Stimulated activated CD8-positive, alpha-beta memory T cell treated with anti-CD3 and anti-CD28 coated beads, Interleukin-12 subunit alpha, Interleukin-12 subunit beta, amount 100 ng/mL, for 1 hour (primary cell): ENCODE results near the gene SFSWAP.
"Not testable (repeated sequence)": the region's sequence is repeated elsewhere in the genome, so short reads cannot be mapped to it uniquely, and the experiment has no call there.

Experiments
- DNase-seq: peaks from one replicate; pipeline ENCODE4 v3.0.0-alpha.2; 2020; ENCODE audit warnings: low read depth

The SFSWAP gene

DNA sequence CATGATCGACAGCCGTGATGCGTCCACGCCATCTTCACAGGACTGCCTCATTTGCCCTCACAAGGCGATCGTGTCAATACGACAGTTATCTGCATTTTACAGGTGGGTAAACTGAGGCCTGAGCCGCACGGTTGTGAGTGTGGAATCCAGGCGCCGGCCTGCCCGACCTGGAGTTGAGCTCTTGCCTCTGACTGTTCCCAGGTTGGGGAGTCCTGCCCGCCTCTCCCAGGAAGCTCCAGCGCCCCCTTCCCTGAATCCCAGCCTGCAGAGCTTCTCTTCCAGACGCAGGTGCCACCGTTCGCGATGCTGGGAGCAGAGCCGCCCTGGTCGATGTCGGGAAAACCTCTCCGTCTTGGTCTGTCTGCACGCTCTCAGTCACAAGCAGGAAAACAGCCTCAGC lies 31.1 kb upstream of the SFSWAP start:
- DNase-seq: not testable (repeated sequence)

DNA sequence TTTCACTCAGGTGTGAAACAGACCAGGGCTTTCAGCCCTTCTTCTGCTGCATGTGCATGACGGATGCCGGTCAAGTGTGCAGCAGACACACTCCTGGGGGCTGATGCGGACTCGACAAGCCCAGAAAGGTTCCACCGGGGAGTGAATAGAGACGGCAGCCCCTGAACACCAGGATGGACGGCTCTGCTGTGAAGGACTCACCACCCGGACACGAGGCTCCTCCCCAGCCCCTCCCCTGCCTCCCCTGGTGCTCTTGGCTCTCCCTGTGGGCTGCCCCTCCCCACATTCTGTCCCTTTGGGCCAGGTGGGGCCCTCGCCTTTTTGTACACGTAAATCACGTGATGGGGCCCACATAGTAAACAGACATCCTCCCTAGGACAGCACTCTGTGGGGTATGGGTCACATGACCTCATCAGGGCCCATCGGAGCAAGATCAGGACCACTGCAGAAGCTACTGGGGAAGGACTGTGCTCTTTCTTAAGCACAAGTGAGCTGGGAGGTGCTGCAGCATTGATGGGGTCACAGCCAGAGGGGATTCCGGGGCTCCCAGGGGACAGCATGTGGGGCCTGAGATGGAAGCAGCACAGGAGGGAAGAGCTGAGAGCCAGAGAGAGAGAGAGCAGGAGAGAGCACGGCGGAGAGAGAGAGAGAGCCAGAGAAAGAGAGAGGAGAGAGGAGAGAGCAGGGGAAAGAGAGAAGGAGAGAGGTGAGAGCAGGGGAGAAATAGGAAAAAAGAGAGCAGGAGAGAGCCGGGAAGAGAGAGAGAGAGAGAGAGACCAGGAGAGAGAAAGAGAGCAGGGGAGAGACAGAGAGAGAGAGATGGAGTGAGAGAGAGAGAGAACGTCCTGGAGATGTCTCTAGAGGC lies 30.3 kb upstream of the SFSWAP start:
- not testable (repeated sequence) for DNase-seq

DNA sequence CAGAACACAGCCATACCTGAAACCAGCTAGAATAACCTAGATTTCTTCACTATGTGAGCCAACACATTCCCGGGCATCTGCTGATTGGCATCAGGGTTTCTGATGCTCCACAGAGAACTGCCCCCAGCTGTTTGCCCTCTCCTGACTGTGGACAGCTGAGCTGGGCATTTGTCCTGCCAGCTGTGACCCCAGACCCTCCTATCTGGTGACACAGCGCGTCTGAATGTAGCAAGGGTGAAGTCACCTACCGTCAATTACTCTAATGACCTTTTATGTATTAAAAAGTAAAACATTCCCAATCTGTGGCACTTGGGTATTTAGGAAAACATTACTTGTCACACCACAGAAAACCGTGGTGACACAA lies 29.7 kb upstream of the SFSWAP start:
- DNase-seq: no peak

DNA sequence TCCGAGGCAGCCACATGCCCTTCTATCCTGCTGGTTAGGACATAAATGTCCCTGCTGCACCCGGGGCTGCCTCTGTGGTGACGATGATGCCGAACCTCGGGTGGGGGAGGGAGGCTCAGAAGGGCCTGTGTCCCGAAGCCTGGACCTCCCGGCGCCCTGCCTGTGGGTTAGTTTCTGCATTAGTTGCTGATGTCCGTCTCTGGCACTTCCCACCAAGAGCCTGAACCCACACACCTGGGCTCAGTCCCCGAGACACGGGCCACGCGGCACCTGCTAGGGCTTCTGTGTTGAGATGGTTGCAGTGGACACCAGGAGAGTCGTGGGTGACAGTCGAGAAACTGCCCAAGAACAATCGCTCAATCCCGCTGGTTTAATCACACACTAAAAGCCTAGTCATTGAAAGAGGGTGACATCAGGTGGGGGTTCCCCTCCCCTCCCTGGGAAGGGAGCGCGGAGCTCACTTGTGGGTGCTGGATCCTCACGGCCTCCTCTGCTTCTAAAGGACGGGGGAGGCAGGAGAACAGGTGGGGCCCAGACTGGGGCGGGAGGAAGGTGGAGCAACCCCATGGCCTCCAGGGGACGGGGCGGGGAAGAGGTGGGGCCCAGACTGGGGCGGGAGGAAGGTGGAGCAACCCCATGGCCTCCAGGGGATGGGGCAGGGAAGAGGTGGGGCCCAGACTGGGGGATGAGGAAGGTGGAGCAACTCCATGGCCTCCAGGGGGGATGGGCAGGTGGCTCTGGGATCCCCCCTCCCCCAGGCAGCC lies 29.0 kb upstream of the SFSWAP start:
- DNase-seq: not testable (repeated sequence)

DNA sequence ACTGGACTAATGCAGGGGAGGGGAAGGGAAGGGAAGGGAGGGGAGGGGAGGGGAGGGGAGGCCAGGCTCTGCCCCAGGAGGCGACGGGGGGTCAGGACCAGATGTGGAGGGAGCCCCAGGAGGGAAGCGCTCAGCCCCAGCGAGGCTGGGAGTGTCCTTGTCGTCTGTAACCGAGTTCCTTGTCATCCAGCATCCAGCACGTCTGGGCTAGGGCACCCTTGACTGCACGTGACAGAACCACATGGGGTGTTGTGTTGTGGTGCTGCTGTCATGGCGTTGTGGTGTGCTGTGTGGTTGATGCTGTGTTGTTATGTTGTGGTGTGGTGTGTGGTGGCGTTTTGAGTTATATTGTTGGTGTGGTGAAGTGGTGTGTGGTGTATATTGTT lies 28.4 kb upstream of the SFSWAP start:
- no peak for DNase-seq

DNA sequence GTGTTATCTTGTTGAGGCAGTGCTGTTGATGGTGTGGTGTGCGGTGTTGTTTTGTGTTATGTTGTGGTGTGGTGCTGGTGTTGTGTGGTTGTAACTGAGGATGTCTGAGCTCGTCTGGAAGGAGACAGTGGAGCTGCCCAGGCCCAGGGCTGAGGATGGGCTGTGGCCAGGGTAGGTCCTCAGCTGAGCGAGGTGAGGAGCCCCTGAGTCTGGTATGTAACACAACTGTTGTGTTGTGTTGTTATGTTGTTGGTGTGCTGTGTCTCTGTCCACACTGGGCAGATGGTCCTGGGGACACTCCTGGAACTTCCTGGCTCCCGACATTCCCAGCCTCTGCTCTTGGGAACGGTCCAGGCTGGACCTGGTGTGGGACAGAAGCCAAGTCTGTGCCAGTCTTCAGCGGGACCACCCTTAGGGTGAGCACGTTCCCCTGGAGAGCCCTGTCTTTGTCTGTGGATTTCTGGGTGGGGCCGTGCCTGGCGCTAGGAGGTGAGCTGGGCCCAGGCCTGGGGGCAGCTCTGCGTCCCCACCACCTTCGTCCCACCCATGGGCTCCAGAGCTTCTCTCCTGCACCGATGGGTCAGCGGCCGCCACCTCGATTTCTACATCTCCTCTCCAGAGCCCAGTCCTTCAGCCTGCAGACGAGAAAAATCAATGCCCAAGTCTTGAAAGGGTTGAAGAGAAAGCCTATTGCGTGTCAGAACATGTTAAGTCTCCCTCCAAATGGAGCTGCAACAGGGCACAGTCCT lies 27.4 kb upstream of the SFSWAP start:
- no peak for DNase-seq

DNA sequence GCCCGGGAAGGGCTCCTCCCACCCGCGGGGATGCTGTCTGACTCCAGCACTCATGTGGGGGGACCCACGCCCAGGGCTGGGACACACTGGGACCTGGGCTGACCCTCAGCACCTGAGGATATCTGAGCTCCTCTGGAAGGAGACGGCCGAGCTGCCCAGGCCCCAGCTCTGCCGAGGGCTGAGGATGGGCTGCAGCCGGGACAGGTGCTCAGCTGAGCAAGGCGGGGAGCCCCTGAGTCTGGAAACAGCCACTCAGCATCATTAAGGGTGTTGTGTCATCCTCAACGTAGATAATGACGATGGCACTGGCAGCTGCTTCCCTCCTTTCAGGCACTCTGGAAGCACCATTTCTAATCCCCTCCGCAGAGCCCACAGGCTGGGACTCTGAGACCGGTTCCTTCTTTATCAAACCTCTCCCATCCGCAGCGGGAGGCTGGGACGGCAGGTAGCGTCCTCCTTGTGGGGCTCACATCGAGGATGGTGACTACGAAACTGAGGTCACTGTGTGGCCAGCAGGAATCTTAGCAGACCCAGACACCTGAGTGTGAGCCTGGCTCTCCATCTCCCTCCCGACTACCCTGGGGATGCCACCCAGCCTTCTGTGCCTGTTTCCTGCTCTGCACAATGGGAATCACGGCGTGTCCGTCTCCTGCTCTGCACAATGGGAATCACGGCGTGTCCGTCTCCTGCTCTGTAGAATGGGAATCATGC lies 26.7 kb upstream of the SFSWAP start:
- no peak for DNase-seq

DNA sequence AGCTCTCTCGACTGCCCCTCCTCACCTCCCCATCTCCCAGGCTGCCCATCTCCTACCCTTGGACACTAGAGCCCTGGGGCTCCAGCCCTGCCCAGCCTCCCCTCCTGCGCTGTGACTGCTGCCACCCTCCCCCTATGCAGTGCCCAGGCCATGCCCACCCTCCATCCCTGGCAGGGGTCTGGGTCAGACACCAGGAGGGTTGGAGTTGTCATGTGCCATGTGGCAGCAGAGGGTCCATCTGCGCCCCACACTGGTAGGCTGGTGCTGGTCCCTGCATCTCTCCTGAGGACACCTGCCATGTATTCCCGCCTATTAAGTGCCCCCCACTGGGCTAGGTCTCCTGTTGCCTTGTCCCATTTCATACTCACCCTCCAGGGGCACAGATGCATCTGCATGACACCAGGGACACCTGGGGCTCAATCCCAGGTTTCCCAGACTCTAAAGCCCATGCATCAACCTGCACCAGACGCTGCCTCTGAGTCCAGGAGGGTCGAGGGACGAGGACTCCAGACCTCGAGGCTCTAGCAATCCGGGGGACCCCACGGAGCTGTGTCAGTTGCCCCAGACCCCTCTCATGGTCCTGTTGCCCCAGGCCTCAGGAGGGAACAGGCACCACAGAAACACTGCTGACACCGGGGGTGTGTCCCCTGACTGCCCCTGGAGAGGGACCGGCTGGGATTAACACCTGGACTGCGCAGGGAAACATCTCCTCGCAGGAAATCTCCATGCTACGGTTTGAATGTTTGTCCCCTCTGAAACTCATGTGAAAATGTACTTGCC lies 23.4 kb upstream of the SFSWAP start:
- no peak for DNase-seq

DNA sequence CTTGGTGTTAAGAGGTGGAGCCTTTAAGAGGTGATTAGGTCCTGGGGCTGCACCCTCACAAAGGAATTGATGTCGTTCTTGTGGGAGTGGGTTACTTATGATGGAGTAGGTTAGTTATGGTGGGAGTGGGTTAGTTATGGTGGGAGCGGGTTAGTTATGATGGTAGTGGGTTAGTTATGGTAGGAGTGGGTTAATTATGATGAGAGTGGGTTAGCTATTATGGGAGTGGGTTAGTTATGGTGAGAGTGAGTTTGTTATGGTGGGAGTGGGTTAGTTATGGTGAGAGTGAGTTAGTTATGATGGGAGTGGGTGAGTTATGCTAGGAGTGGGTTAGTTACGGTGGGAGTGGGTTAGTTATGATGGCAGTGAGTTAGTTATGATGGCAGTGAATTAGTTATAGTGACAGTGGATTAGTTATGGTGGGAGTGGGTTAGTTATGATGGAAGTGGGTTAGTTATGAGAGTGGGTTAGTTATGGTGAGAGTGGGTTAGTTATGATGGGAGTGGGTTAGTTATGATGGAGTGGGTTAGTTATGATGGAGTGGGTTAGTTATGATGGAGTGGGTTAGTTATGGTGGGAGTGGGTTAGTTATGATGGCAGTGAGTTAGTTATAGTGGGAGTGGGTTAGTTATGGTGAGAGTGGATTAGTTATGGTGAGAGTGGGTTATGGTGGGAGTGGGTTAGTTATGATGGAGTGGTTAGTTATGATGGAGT lies 22.6 kb upstream of the SFSWAP start:
- DNase-seq: no peak

DNA sequence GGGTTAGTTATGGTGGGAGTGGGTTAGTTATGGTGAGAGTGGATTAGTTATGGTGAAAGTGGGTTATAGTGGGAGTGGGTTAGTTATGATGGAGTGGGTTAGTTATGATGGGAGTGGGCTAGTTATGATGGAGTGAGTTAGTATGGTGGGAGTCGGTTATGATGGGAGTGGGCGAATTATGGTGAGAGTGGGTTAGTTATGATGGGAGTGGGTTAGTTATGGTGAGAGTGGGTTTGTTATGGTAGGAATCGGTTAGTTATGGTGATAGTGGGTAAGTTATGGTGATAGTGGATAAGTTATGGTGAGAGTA lies 22.1 kb upstream of the SFSWAP start:
- no peak for DNase-seq

DNA sequence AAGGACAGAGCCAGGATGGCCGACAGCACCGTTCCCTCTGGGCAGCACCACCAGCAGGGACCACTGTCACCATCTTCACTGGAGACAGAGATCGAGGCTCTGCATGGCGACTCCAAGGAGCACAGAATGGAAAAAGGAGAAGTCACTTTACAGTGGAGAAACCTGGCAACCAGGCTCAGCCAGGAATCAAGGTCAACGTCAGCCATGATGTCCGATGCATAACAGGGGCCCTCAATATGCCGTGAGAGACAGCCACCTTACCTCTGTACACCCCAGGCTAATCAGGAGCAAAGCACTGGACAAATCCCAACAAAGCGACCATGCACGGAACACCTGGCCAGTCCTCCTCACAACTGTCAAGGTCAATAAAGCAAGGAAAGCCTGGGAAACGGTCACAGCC lies 20.6 kb upstream of the SFSWAP start:
- no peak for DNase-seq

DNA sequence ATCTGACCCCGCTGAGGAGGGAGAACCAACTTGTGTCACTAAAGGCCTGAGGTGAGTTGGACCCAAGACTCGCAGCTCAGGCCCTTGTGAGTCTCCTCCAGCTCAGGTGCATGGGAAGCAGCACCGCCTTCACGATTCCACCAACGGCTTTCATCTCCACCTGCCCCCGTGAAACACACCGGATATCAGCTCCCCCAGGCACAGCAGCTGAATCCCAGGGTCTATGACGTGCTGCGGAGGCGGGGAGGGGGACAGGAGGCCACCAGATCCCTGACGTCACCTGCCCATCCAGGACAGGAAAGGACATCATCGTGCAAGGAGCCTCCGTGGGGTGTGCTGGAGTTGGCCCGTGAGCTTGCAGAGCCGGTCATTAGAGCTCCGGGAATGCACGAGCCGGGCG lies 18.5 kb upstream of the SFSWAP start:
- no peak for DNase-seq

DNA sequence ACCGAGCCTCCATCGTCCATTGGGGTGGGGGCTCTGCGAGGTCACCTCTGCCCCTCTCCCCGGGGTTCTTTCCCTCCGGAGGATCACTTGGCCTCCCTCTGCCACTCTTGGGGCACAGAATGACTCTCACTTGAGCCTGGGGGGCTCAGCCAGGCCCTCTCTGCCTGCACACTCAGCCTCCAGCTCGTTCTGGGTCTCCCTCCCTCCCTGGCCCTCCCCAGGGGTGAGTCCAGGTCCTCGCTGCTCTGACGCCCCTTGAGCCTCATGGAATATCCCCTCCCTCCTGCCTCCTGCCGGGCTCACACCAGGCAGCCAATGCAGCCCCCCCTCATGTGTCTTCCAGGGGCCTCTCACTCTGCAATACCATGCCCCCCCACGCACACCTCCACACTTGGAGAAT lies 17.7 kb upstream of the SFSWAP start:
- DNase-seq: no peak

DNA sequence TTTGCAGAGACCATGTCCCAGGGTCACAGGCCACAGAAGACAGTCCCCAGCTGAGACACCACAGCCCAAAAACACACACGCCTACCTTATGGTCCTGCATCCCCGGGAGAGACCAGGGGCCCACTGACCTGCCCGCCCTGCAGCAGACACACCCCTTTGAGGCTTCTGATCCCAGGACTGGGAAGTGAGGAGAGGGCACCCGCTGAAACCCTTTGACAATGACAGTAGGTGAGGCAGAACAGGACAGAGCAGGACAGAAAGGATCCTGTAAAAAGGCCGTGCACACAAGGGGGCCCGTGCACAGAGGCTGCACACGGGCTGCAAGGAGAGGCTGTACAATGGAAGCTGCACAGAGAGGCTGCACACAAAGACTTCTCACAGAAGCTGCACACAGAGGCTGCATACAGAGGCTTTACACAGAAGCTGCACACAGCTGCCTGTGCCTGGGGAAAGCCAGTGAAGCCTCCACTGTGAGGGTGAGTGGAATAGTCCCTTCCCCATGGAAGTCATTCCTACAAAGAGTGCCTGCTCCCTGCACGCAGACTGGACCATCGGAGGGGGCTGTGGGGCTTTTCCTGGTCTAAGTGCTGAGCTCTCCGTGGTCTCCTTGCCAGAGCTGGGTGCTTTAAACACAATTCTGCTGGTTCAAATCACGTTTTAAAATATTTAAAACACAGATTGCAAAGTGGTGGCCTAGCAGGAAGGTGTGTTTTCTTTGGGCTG lies 16.6 kb upstream of the SFSWAP start:
- no peak for DNase-seq

DNA sequence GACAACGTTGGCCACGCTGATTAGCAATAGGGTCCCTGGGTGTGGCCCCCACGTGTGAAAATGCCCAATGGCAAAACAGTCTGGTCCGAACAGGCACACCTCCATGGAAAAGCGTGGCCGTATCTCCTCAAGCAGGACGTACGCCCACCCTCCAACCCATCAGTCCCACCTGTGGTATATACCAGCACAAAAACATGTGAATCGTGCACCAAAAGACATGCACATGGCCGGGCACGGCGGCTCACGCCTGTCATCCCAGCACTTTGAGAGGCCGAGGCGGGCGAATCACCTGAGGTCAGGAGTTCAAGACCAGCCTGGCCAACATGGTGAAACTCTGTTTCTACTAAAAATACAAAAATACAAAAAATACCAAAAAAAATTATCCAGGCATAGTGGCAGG lies 14.9 kb upstream of the SFSWAP start:
- no peak for DNase-seq

DNA sequence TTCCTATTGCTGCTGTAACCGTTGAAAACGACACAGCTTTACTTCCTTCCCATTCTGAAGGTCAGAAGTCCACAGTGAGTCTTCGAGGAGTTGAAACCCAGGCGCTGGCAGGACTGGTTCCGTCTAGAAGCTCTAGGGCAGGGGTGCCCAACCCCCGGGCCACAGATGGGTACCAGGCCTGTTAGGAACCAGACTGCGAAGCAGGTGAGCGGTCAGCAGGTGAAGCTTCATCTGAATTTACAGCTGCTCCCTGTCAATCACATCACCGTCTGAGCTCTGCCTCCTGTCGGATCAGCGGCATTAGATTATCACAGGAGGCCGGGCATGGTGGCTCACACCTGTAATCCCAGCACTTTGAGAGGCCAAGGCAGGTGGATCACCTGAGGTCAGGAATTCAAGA lies 12.6 kb upstream of the SFSWAP start:
- no peak for DNase-seq

DNA sequence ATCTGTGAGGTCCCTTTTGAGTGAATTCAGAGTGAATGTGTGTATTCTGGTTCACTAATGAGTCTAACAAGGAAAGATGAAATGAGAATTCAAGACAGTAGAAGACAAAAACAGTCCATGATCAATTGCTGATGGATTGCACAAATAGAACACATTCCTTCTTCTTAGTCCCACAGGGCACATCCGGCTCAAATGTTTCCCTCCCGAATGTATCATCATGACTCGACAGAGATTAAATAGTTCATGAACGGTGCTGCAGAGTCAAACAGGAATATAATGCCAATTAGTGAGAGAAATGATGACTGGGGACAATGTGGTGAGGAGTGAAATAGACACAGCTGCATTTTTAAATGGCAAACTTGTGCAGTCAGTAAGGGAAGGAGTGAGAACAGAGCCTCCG lies 11.5 kb upstream of the SFSWAP start:
- DNase-seq: no peak

DNA sequence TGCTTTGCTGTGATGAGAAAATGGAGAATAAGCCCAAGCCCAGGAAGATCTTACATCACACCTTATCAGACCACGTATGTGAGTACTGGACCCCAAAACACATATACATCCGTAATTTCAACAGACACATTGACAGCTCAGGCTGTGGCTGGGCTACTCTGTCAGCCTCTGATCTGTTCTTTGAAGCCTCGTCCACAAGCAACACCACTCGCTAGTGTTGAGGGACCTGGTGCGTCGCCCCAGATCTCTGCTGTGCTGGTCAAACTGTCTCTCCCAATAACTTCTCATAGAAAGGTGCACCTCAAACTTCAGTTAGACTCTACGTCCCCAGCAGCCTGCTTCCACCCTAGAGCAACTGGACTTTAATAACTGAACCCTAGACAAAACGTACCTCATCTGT lies 10.6 kb upstream of the SFSWAP start:
- DNase-seq: no peak

DNA sequence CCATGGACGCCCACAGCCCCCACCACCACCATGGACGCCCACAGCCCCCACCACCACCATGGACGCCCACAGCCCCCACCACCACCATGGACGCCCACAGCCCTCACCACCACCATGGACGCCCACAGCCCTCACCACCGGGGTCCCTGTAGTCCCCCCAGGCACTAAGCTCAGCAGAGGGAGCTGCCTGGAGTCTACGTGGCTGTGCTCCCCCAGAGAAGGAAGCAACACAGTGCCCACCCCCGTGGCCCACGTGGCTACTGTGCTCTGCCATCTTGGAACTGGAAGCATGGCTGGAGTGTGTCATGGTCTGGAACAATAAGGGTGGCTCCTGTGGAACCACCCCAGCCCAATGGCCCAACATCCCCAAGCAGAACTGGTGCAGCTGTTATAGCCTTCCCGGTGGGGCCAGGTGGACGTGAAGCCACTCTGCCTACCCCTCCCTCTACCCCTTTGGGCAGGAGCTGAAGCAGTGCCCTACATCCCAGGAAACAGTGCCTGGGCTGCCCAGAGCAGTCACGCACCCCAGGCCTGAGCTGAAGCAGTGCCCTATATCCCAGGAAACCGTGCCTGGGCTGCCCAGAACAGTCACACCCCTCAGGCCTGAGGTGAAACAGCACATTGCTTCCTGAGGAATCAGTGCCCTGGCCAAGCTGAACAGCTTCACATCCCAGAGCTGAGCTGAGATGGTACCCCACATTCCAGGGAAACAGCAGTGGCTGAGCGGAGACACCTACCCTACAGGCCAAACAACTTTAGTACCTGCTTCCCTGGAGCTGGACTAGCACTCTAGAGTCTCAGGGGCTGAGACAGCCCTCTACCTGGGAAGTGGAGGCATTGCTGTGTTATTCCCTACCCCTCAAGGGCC lies 9.0 kb upstream of the SFSWAP start:
- DNase-seq: no peak

DNA sequence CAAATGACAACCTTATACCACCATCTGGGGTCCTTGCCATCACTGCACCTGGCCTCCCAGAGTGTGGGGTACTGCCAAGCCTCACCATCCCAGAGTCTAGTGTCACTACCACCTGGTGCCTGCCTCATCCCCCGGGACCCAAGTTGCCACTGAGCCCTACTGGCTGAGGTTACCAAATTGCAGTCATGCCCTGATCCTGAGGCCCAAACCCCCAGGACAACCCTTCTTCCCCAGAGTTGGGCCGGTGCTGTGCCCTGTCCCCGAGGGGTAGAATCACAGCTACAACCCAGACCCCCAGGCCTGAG lies 8.4 kb upstream of the SFSWAP start:
- no peak for DNase-seq
